Nephron progenitor cell (in vitro differentiated cells): ENCODE results near the gene WDR70.

Experiments
- DNase-seq: peaks from one replicate; pipeline ENCODE4 v3.0.0; 2021
- H3K27ac Mint-ChIP-seq: 2 replicates; pipeline ENCODE4 v1.8.0; 2021; ENCODE audit warnings: mild to moderate bottlenecking, moderate library complexity, mixed read lengths
- H3K27me3 Mint-ChIP-seq: 2 replicates; pipeline ENCODE4 v1.8.0; 2021; ENCODE audit warnings: mild to moderate bottlenecking, low read depth, mixed read lengths; ENCODE audit not compliant: poor library complexity
- H3K36me3 Mint-ChIP-seq: 2 replicates; pipeline ENCODE4 v1.8.0; 2021; ENCODE audit warnings: low read depth, mixed read lengths
- H3K4me1 Mint-ChIP-seq: 2 replicates; pipeline ENCODE4 v1.8.0; 2021; ENCODE audit warnings: mixed read lengths
- H3K4me3 Mint-ChIP-seq: 2 replicates; pipeline ENCODE4 v1.8.0; 2021; ENCODE audit warnings: mild to moderate bottlenecking, moderate library complexity, mixed read lengths
- H3K9me3 Mint-ChIP-seq: 2 replicates; pipeline ENCODE4 v1.8.0; 2021; ENCODE audit warnings: mild to moderate bottlenecking, moderate library complexity, mixed read lengths
- CTCF ChIP-seq: fragments of 200-600 bp; sonication (generic); IDR thresholded peaks from 2 replicates; pipeline ENCODE4 v1.5.0; 2021; ENCODE audit warnings: antibody characterized with exemption

WDR70 gene

GRCh38 chr5:37737326-37738056 is 358.4 kb downstream of the WDR70 start:
- no peaks in the 10 kb centered on the region for H3K27me3 Mint-ChIP-seq
- peaks cover 14% of the 10 kb centered on the region for H3K4me1 Mint-ChIP-seq
- TF ChIP-seq CTCF, result no peak
- H3K36me3 Mint-ChIP-seq, result peaks cover 42% of the 10 kb centered on the region
- peaks cover 14% of the 10 kb centered on the region for H3K9me3 Mint-ChIP-seq
- no peak overlapping the region for H3K27ac Mint-ChIP-seq
- H3K4me3 Mint-ChIP-seq, result no peak overlapping the region
- DNase-seq, result no peak

DNA sequence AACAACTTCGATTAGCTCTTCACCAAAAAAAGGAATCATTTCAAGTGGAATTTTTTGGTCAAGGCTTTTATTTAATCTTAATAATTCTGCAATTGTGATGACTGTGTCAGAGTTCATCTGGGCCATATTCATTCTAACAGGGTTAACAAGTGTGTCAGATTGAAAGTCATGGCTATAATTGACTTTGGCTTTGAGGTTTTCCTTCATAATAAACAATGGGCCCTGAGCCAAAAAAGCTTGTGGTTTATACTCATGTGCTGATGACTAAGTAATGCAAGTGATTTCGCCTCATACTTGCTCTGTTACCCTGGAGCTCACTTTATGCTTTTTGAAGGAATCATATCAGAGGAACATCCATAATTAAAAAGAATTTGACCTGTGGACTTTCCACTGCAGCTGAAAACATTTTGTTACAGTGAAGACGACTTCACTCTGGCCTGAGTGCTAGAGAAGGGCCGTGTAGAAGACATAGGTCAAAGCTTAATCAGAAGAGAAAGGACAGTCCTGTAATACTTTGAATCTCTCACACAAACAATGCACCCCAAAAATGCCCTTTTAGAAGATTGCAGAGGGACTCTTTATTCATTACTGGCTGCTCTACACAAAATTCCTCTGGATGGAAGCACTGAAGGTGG is 359.1 kb downstream of the WDR70 start:
- Mint-ChIP-seq H3K36me3 (peaks cover 41% of the 10 kb centered on the region), H3K4me3 (no peak overlapping the region), H3K4me1 (peaks cover 14% of the 10 kb centered on the region), H3K9me3 (peaks cover 17% of the 10 kb centered on the region), H3K27me3 (no peaks in the 10 kb centered on the region), H3K27ac (no peak overlapping the region)
- no peak for TF ChIP-seq CTCF
- DNase-seq, result no peak

DNA sequence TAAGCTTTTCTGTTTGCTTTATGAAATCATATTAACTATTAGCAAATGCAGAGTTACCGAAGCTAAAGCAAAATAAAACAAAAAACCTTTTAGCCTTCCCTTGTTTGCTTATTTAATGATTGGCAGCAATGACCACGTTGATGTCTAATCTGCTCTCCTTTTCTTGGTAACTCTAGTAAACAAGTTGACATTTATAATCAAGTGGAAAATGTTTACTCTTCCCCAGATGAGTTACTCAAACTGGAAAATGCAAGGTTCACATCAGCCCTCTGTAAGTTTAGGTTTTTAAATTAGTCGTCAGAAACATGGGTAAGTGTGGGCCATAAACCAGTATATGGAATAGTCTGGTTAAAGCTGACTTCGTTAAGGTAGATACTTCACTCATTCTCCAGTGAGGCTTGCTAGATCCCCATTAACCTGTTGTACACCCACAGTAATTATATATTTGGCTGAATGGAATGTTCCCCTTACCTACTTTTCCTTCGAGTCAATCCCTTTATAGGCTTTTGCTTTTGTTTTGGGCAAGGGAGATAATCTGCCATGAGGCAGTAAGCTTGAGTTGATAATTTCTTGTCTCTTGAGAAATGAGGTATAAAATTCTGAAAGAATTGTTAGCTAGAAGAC is 359.9 kb downstream of the WDR70 start:
- no peak for TF ChIP-seq CTCF
- Mint-ChIP-seq H3K9me3 (peaks cover 19% of the 10 kb centered on the region), H3K27me3 (peaks cover 2% of the 10 kb centered on the region), H3K4me1 (peaks cover 14% of the 10 kb centered on the region), H3K4me3 (no peak overlapping the region), H3K36me3 (peaks cover 45% of the 10 kb centered on the region), H3K27ac (no peak overlapping the region)
- no peak for DNase-seq

GRCh38 chr5:37739817-37740261 is 360.7 kb downstream of the WDR70 start:
- Mint-ChIP-seq H3K4me3 (no peak overlapping the region), H3K27ac (no peak overlapping the region)

GRCh38 chr5:37740331-37741066 is 361.4 kb downstream of the WDR70 start:
- no peak for DNase-seq
- Mint-ChIP-seq H3K9me3 (peaks cover 35% of the 10 kb centered on the region), H3K4me3 (no peak overlapping the region), H3K27me3 (peaks cover 6% of the 10 kb centered on the region), H3K4me1 (peaks cover 10% of the 10 kb centered on the region), H3K27ac (no peak overlapping the region), H3K36me3 (peaks cover 60% of the 10 kb centered on the region)
- no peak for TF ChIP-seq CTCF

More at GRCh38 chr5:37739817-37740261, 360.7 kb downstream of the WDR70 start:
- Mint-ChIP-seq H3K36me3 (peaks cover 54% of the 10 kb centered on the region), H3K27me3 (peaks cover 6% of the 10 kb centered on the region), H3K4me1 (peaks cover 14% of the 10 kb centered on the region), H3K9me3 (peaks cover 28% of the 10 kb centered on the region)
- DNase-seq, result no peak
- no peak for TF ChIP-seq CTCF
